Urothelium cell line (cell line): ENCODE results near the gene IFNB1.

Experiments
- DNase-seq: peaks from one replicate; pipeline ENCODE4 v3.0.0; 2011; ENCODE audit warnings: low spot score, mixed read lengths
- FAIRE-seq: peaks from 2 replicates; lab custom pipeline; 2011; peaks lifted over from hg19 to GRCh38; lab: Jason Lieb, UNC

The IFNB1 gene

DNA sequence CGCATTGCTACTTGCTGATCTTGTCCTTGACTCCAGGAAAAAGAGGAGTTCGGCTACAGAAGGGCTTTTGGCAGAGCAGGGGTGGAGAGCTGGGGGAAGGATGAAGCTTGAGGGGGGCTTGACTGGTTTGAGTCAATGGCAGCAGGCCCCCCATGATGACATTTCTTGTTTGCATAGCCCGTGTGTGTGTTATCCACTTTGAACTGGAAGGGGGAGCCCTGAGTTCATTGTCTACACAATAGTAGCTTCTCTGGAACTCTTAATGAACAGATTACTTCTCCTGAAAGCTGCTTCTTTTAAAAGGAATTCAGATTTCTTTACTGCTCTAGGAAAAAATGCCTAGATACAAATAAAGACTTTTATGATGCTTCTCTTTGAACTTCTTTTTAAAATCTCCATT lies 2.3 kb downstream of the IFNB1 start:
- DNase-seq: no peak
- no peak for FAIRE-seq

DNA sequence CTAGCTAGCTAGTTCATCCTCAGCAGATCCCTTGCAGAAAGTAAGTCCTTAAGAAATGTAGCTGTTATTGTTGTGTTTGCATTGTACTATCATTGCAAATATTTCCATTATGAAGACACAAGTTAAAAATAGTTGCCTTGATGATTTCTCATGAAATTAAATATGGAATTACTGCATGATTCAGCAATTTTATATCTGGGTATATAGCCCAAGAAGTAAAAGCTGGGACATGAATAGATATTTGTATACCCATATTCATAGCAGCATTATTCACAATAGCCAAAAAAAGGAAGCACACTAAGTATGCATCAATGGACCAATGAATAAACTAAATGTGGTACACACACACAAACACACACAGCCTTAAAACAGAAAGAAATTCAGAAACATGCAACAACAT lies 6.8 kb downstream of the IFNB1 start:
- no peak for DNase-seq
- no peak for FAIRE-seq

DNA sequence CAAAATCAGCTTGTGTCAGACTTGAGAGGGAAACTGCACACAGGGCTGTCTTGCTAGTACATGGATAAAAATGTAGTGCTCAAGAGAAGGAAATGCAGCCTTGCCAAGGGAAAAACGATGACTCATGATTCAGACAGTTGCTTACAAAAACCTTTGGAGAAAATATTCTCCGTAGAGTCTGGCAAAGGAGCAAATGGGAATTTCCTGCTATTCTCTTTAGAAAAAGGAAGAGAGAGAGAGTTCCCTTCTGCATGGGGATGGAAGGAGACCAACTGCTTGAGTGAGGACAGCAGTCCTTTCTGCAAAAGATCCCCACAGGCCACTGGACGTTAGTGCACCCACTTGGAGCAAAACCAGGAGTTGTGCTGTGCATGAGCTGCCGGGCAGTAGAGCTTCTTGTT lies 7.6 kb downstream of the IFNB1 start:
- DNase-seq (peak; percentile 44), FAIRE-seq (no peak)

DNA sequence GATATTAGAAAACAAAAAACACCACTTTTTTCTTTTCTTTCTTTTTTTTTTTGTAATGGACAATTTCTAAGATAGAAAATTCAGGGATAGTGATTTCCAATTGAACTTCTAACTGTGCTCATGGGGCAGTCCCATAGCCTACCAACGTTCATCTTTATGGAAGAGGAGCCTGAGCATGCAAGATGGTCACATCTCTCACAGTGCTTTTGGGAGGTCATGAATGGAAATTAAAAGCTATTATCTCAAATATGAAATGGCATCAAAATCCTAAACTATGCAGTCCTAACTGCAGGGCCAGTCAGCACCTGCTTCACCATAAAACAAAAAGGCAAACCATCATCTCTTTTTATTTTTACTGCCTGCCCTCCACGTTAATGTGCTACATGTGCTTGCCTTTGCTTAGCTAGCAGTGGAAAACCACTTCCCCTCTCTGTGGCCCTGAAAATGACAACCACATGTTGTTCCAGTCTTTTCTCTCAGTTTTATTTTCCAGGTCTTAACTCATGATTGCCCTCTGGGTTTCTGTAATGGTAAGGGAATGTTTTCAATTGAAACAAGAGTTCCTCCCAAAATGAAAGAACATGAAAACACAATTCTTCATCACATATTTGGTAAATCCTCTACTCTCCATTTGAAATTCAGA lies 16.7 kb downstream of the IFNB1 start:
- FAIRE-seq (no peak), DNase-seq (no peak)

DNA sequence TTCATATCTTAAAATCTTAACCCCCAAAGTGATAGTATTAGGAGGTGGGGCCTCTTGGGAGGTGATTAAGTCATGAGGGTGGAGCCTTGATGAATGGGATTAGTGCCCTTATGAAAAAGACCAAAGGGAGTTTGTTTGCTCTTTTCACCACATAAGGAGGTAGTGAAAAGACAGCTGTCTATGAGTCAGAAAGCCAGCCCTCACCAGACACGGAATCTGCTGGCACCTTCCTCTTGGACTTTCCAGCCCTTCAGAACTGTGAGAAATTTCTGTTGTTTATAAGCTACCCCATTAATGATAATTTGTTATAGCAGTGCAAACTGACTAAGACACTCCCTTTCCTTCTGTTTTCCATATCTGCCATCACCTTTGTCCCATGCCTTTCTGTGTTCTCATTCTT lies 20.8 kb downstream of the IFNB1 start:
- FAIRE-seq (no peak), DNase-seq (peak; percentile 18)

DNA sequence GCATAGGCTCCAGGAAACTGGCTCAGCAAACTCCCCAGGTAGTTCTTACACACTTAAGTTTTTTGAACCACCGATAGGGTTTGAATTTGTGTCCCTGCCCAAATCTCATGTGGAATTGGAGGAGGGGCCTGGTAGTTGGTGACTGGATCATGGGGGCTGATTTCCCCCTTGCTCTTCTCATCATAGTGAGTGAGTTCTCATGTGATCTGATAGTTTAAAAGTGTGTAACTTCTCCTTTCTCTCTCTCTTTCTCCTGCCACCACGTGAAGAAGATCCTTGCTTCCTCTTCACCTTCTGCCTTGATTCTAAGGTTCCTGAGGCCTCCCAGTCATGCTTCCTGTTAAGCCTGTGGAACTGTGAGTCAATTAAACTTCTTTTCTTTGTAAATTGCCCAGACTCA lies 23.9 kb downstream of the IFNB1 start:
- FAIRE-seq: no peak
- DNase-seq: no peak

DNA sequence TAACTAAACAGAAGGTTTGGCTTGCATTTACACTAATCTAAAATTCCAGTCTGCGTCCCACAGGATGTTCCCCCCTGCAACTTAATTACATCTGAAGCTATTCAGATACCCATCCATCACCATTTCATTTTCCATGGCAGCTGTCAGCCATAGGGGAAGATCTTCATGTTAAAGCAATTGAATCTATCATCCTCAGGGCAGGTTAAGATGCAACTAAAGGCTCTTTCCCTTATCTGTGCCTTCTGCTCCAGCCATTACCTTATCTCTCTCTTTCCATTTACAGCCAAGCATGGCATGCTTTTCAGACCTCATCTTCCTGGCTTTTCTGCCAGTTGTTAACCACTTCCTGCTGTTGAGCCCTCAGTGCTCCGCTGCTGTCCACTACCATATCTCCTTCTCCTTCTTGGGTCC lies 30.5 kb downstream of the IFNB1 start:
- no peak for FAIRE-seq

DNA sequence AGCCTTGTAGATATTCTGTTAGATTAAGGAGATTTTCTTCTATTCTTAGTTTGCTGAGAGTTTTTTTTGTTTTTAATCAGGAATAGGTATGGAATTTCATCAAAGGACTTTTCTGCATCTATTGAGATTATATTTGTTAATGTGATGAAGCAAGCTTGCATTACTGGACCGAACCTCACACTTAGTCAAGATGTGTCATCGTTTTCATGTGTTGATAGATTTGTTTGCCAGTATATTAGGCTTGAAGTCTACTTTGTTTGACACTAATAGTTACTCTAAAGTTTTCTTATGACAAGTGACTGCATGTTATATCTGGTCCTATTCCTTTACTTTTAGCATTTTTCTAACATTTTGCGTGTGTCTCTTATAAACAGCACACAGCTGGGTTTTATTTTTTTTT lies 33.9 kb downstream of the IFNB1 start:
- no peak for DNase-seq
- FAIRE-seq: no peak

More for the DNA sequence above, 30.5 kb downstream of the IFNB1 start:
- DNase-seq: no peak

DNA sequence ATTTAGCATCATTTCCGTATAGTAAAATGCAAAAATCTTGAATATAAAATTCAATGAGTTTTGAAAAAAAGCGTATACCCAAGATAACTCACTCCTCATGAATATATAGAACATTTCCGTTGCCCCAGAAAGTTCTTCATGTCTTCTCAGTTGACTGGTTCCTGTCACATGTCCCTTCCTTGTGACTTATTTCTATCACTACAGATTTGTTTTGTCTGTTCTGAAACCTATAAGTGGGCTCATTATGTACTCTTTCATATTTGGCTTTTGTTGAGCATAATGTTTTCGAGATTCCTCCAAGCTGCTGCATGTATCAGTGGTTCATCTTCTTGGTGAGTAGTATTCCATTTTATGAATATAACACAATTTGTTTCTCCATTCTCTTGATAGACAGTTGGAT lies 35.3 kb downstream of the IFNB1 start:
- DNase-seq: no peak

DNA sequence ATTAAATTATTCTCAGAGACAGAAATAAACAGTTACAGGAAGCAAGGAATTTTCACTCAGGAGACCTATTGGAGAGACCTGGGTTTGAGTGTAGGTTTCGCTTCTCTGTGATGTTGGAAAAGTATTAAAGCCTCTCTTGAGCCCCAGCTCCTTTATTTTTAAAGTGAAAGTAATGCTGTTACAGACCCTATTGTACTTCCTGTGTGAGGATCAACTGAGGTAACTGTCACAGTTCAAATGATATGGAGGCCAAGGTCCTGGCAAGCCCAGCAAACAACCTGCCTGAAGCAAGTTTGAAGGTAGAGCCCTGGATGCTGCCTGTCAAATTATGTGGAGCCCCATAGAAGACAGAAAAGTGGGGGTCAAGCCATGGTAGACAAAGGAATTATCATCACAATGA lies 38.4 kb downstream of the IFNB1 start:
- DNase-seq: no peak
- no peak for FAIRE-seq

More for the DNA sequence above, 35.3 kb downstream of the IFNB1 start:
- no peak for FAIRE-seq

DNA sequence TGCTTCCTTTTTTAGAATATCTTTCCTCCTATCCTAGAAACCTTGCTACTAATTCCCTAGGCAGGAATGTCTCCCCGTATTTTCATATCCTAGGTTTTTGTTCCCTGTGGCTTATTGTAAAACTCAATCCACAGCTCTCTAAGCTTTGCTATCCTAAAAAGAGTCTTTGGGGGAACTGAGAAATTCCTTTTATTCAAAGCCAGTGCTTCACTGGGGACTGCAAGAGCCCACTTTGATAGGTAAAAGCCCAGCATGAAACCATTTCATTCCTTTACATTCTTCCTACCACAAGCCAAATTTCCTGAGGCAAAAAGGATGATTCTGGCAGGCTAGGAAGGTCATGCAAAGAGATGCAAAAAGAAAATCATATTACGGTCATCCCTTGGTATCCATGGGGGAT lies 40.5 kb downstream of the IFNB1 start:
- FAIRE-seq: no peak
- DNase-seq: no peak

DNA sequence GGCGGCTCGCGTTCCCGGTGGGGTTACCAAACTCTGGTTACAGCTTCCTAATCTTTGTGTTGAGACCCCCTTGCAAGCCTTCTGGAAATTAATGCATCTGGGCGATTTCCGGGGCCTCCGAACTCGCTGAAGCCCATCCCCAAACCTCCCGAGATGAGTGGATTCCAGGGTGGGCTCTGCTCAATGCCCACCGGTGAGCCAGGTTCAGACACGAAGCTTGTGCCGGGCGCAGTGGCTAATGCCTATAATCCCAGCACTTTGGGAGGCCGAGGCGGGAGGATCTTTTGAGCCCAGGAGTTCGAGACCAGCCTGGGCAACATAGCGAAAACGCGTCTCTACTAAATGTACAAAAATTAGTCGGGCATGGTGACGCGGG lies 45.9 kb downstream of the IFNB1 start:
- DNase-seq (no peak), FAIRE-seq (no peak)

DNA sequence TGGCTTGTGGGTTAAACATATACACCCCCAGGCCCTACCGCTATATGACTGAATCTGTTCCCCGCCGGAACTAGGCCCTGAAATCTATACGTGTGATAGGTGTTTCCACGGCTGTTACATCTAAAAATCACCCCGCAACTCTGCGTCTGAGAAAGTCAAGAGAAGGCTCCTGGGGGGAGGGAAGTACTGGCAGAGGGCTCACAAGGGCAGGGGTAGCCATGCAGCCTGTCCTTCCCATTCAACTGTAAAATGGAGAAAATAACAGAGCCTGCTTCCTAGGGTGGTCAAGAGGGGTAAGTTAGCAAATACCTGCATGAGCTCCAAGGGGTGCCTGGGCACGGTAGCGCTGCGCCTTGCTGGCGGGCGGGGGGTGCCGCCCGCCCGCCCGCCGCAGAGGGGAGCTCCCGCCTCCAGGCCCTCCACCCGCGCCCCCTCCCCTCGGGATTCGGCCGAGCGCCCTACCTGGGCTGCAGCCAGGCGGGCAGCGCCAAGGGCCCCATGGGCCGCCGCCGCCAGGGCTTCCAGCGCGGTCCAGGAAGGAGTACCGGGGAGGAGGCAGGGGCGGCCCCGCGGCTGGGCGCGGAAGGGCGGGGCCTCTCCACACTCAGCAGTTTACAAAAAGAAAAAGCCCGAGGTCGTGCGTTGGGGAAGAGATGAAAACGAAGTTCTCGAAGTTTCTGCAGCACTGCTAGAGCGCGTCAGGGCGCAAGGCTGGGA lies 46.5 kb downstream of the IFNB1 start, which contains the start of gene HACD4:
HACD4 (minus strand) TSS at position 550 of the 717 bp plus-strand sequence; CDS start at position 500, 50 bp downstream.
- FAIRE-seq: no peak

DNA sequence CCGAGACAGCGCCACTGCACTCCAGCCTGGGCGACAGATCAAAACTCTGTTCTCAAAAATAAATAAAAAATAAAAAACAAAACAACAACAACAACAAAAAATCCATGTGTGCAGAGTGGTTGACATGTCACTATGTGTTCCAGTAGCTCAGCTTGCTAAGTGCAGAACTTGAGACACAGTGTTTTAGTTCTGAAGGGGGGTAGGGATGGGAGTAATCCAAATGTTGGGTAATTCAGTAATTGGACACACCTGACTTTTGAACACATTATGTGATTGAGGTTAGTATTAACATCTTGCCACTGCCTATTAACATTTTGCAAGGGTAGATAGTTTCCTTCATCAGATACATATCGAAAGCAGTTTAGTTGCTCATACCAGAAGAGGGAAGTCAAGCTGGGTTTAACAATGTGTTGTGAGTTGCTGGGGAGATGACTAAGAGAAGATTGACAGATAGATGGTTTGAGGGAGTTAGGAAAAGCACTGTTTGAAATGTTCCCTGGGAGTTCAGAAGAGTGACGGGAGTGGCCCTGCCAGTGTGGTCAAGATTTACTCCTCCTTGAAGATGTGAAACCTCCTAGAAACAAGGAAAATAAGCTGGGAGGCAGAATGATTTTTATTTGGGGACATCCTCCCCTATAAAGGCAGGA lies 47.2 kb downstream of the IFNB1 start:
- DNase-seq (no peak), FAIRE-seq (no peak)

More for the DNA sequence above, 46.5 kb downstream of the IFNB1 start, which contains the start of gene HACD4:
- DNase-seq: no peak

DNA sequence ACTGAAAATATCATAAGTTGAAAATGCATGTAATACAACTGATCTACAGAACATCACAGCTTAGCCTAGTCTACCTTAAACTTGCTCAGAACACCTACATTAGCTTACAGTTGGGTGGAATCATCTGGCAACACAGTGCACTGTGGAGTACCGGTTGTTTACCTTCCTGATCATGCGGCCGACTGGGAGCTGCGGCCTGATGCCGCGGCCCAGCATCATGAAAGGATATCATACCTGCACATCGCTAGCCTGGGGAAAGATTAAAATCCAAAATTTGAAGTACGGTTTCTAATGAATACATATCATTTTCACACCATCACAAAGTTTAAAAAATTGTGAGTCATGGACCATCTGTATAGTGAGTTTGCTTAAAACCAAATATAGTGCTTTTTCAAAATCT lies 48.1 kb downstream of the IFNB1 start:
- FAIRE-seq: no peak
- no peak for DNase-seq

DNA sequence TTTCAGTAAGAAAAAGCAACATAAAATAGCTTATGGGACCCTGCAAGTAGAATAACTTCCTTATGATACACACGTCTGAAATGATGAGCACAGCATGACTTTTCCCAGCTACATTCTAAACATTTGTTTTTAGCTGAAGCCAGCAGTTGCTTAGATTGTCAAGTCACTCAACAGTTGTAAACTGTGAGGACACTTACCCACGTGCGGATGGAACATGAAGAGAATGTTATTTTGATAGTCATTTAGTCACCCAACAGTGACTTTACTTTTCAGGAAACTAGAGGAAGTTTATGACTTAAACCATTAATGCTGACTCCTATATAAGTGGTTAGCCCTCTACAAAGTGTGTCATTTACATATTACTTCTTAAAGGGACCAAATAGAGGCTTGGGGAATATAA lies 49.3 kb downstream of the IFNB1 start:
- DNase-seq (no peak), FAIRE-seq (no peak)

DNA sequence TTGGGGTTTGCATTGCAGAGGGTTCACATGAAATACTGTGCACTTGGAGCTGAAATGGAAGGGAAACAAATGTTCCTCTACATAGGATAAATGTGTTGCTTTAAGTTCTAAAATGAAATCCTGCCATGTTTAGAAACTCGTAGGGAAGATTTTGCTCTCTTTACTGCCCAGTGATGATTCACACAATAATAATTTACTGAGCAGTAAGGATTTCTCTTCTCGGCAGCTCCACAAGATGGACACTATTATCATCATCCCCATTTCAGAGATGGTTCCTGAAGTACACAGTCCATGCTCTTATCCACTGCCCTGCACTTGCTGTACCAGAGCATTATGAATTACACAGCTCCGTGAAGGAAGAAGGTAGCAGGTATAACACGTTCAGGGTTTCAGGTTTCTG lies 50.4 kb downstream of the IFNB1 start:
- DNase-seq: no peak
- no peak for FAIRE-seq
